HepG2 (cell line): Measurements from ENCODE around the gene NEIL3. TPM values are rescaled to one million over a fixed set of nuclear protein-coding genes. Genes with fewer than 3 reads are reported as not detected.

Experiments
- ATAC-seq: fragments of 200-7000 bp; cut with Tn5 transposase; 3 replicates; pipeline ENCODE4 v1.9.1; 2020; ENCODE audit warnings: mild to moderate bottlenecking, moderate library complexity
- BruUV-seq: library from RNA; stranded (reverse); fragments of 400-500 nt; replicated peaks from 2 replicates; lab custom pipeline; 2021; lab: Mats Ljungman, UMichigan
- CTCF ChIA-PET: fragments of 300-600 bp; formaldehyde crosslinking; extraction: SDS; loops from one replicate; lab custom pipeline; 2021; ENCODE audit warnings: low total read pairs, inconsistent platforms, low intra/inter-chr PET ratio; lab: Yijun Ruan, JAX
- POLR2A ChIA-PET: fragments of 350-600 bp; sonication (Branson Sonifier 250); formaldehyde crosslinking; loops from one replicate; lab custom pipeline; 2020; ENCODE audit warnings: antibody characterized with exemption, inconsistent platforms; lab: Yijun Ruan, JAX
- DNase-seq: peaks from one replicate; pipeline ENCODE4 v3.0.0-alpha.2; 2015; ENCODE audit warnings: low spot score
- FAIRE-seq: peaks from 3 replicates; lab custom pipeline; 2011; peaks lifted over from hg19 to GRCh38; lab: Jason Lieb, UNC
- H2AFZ ChIP-seq: one replicate; pipeline ENCODE4 v1.6.1; 2011; ENCODE audit warnings: low read length, inconsistent platforms
- H3K27ac ChIP-seq: fragments of 300-600 bp; 3 replicates; pipeline ENCODE4 v1.8.0; 2011; ENCODE audit warnings: mixed run types, mild to moderate bottlenecking, mixed read lengths, low read length, inconsistent platforms; ENCODE audit not compliant: insufficient read depth; ENCODE audit errors: extremely low read length
- H3K27me3 ChIP-seq, 2 experiments: fragments of 200-600 bp in 1 of 2; 2 replicates in 1 of 2; 3 replicates in 1 of 2; pipeline versions ENCODE4 v1.6.0 to v1.8.0; 2011; ENCODE audit warnings: low read length in 2 of 2, mild to moderate bottlenecking in 2 of 2, moderate library complexity in 2 of 2, inconsistent platforms in 1 of 2; ENCODE audit not compliant: insufficient read depth in 2 of 2, control insufficient read depth in 1 of 2
- H3K36me3 ChIP-seq, 2 experiments: fragments of 200-600 bp in 1 of 2; replicated peaks in 1 of 2; 2 replicates in 1 of 2; 3 replicates in 1 of 2; pipeline versions ENCODE4 v1.5.1 to v1.8.0; 2011; ENCODE audit warnings: low read length in 2 of 2, inconsistent platforms in 1 of 2; ENCODE audit not compliant: insufficient read depth in 2 of 2, control insufficient read depth in 1 of 2
- H3K4me1 ChIP-seq: 2 replicates; pipeline ENCODE4 v1.5.1; 2012; ENCODE audit warnings: low read length, inconsistent platforms; ENCODE audit not compliant: insufficient read depth
- H3K4me2 ChIP-seq: 2 replicates; pipeline ENCODE4 v1.6.0; 2011; ENCODE audit warnings: low read depth, low read length, inconsistent platforms
- H3K4me3 ChIP-seq, 3 experiments: fragments of 200-600 bp in 1 of 3; sonication (generic), shearing (Covaris generic) in 1 of 3; replicated peaks in 1 of 3; 2 replicates each; pipeline ENCODE4 v1.5.1; 2011 to 2016; ENCODE audit warnings: low read length in 3 of 3, inconsistent platforms in 2 of 3, low read depth in 2 of 3, mild to moderate bottlenecking in 2 of 3, control low read depth in 1 of 3, mixed read lengths in 1 of 3; ENCODE audit not compliant: insufficient read depth in 1 of 3
- H3K79me2 ChIP-seq: one replicate; pipeline ENCODE4 v1.6.1; 2011; ENCODE audit warnings: low read length, inconsistent platforms; ENCODE audit not compliant: insufficient read depth
- H3K9ac ChIP-seq: 2 replicates; pipeline ENCODE4 v1.6.0; 2011; ENCODE audit warnings: mild to moderate bottlenecking, low read depth, low read length, inconsistent platforms; ENCODE audit not compliant: insufficient read depth
- H3K9me3 ChIP-seq: 2 replicates; pipeline ENCODE4 v1.5.1; 2012; ENCODE audit warnings: mild to moderate bottlenecking, low read length
- H4K20me1 ChIP-seq: 2 replicates; pipeline ENCODE4 v1.6.0; 2011; ENCODE audit warnings: inconsistent platforms, mild to moderate bottlenecking, low read length, moderate library complexity; ENCODE audit not compliant: insufficient read depth
- AGO1 ChIP-seq: fragments of 200-400 bp; formaldehyde crosslinking; IDR thresholded peaks from 2 replicates; pipeline ENCODE4 v1.6.1; 2017; ENCODE audit warnings: mild to moderate bottlenecking, low read depth, low read length, moderate library complexity; ENCODE audit not compliant: poor library complexity, severe bottlenecking
- GLMP ChIP-seq: sonication (generic); formaldehyde crosslinking; IDR thresholded peaks from 2 replicates; pipeline ENCODE4 v1.9.0; 2021; ENCODE audit warnings: missing genetic modification reagents, mild to moderate bottlenecking, borderline replicate concordance
- HHEX ChIP-seq: IDR thresholded peaks from 2 replicates; pipeline ENCODE4 v1.6.1; 2016; ENCODE audit warnings: control low read depth
- HIVEP1 ChIP-seq: sonication (generic); formaldehyde crosslinking; IDR thresholded peaks from 2 replicates; pipeline ENCODE4 v1.4.0; 2020; ENCODE audit warnings: mild to moderate bottlenecking, missing genetic modification reagents
- HOXA3 ChIP-seq: sonication (generic); formaldehyde crosslinking; IDR thresholded peaks from 2 replicates; pipeline ENCODE4 v1.5.0; 2020; ENCODE audit warnings: missing genetic modification reagents
- HOXA5 ChIP-seq: sonication (generic); formaldehyde crosslinking; IDR thresholded peaks from 2 replicates; pipeline ENCODE4 v1.4.0; 2020; ENCODE audit warnings: missing genetic modification reagents
- MATR3 ChIP-seq: sonication (generic); formaldehyde crosslinking; IDR thresholded peaks from 2 replicates; pipeline ENCODE4 v1.4.0; 2020; ENCODE audit warnings: missing genetic modification reagents
- NFE2L1 ChIP-seq: sonication (generic); formaldehyde crosslinking; IDR thresholded peaks from 2 replicates; pipeline ENCODE4 v1.4.0; 2020; ENCODE audit warnings: missing genetic modification reagents, mild to moderate bottlenecking, borderline replicate concordance
- SNRNP70 ChIP-seq: fragments of 200-400 bp; formaldehyde crosslinking; IDR thresholded peaks from 2 replicates; pipeline ENCODE4 v1.6.1; 2017; ENCODE audit warnings: mild to moderate bottlenecking, low read depth, low read length, moderate library complexity
- STAG1 ChIP-seq: sonication (generic); formaldehyde crosslinking; IDR thresholded peaks from 2 replicates; pipeline ENCODE4 v1.4.0; 2020; ENCODE audit warnings: missing genetic modification reagents
- THYN1 ChIP-seq: sonication (generic); formaldehyde crosslinking; IDR thresholded peaks from 2 replicates; pipeline ENCODE4 v1.8.1; 2023; ENCODE audit warnings: low read depth, mild to moderate bottlenecking, moderate library complexity, missing genetic modification reagents, borderline replicate concordance
- TMF1 ChIP-seq: sonication (generic); formaldehyde crosslinking; IDR thresholded peaks from 2 replicates; pipeline ENCODE4 v1.8.1; 2022; ENCODE audit warnings: low read depth, missing genetic modification reagents
- TOPORS ChIP-seq: sonication (generic); formaldehyde crosslinking; IDR thresholded peaks from 2 replicates; pipeline ENCODE4 v1.8.0; 2023; ENCODE audit warnings: mild to moderate bottlenecking, missing genetic modification reagents
- ZNF138 ChIP-seq: sonication (generic); formaldehyde crosslinking; IDR thresholded peaks from 2 replicates; pipeline ENCODE4 v1.5.0; 2020; ENCODE audit warnings: mild to moderate bottlenecking, low read depth, missing genetic modification reagents
- ZNF296 ChIP-seq: sonication (generic); formaldehyde crosslinking; conservative IDR thresholded peaks from 2 replicates; pipeline ENCODE4 v1.5.0; 2020; ENCODE audit warnings: mild to moderate bottlenecking, missing genetic modification reagents
- ZNF747 ChIP-seq: sonication (generic); formaldehyde crosslinking; IDR thresholded peaks from 2 replicates; pipeline ENCODE4 v1.8.1; 2023; ENCODE audit warnings: missing genetic modification reagents, mild to moderate bottlenecking, borderline replicate concordance
- WGBS: methylation state at CpG from one replicate; pipeline ENCODE4 v1.1.6; 2017; ENCODE audit warnings: low lambda C conversion rate; 5-methylcytosine and 5-hydroxymethylcytosine counted together
- in situ Hi-C: cut with HindIII; loops from 2 replicates; pipeline ENCODE4 v1.10.0; 2017; ENCODE audit warnings: low pct_unique_long_range_greater_than_20kb; ENCODE audit not compliant: extremely low pct_ligation_motif_present
- intact Hi-C: fragments of 100-400 bp; cut with micrococcal nuclease; formaldehyde crosslinking; loops from one replicate; pipeline ENCODE4 v1.10.0; 2022; ENCODE audit not compliant: unreplicated experiment
- polyA plus RNA-seq, 8 experiments: library from polyadenylated mRNA; depleted of rRNA in 3 of 8; stranded (reverse) in 7 of 8; unstranded in 1 of 8; fragments of >200 nt; fragmentation: Illumina TruSeq in 4 of 8; extraction: Trizol in 4 of 8; gene quantifications; 2 replicates each; pipeline versions ENCODE4 v1.2.1 to v1.2.3, GENCODE V29; 2011 to 2016; ENCODE audit warnings: low read depth in 4 of 8, missing spikeins in 1 of 8, mixed read lengths in 1 of 8; ENCODE audit not compliant: insufficient read depth in 1 of 8
- total RNA-seq, 5 experiments: library from RNA; depleted of rRNA; stranded (reverse); fragments of >200 nt; fragmentation: Illumina TruSeq; extraction: Trizol; gene quantifications; 2 replicates each; pipeline ENCODE4 v1.2.3, GENCODE V29; 2016; ENCODE audit warnings: low read depth in 1 of 5
- TF ChIP-seq, protein P1 (sequence below): IDR thresholded peaks from 2 replicates; pipeline ENCODE4 v1.6.1; 2018; ENCODE audit warnings: missing genetic modification reagents, mild to moderate bottlenecking, missing compliant biosample characterization
- TF ChIP-seq, protein P2 (sequence below): sonication (generic); formaldehyde crosslinking; IDR thresholded peaks from 2 replicates; pipeline ENCODE4 v1.9.0; 2021; ENCODE audit warnings: missing genetic modification reagents, mild to moderate bottlenecking, borderline replicate concordance
- TF ChIP-seq, protein P3 (sequence below): sonication (generic); formaldehyde crosslinking; IDR thresholded peaks from 2 replicates; pipeline ENCODE4 v1.5.0; 2020; ENCODE audit warnings: missing genetic modification reagents

Gene NEIL3
- total and polyA plus RNA-seq, 2 of the 13 experiments (the other 11 are each of a cell fraction or from before 2014, with no cell fraction given) = 3.5 to 8.4 TPM

- intact Hi-C loops = no loop called here
- H3K27me3 ChIP-seq = no peaks in the 10 kb centered on the region
- H3K4me3 ChIP-seq = no peak overlapping the region
- ChIA-PET POLR2A (no interaction called here), CTCF (no interaction called here)
- 92% methylated on average over 5 of the region's 5 CpGs for WGBS
- H3K79me2 ChIP-seq = no peaks in the 10 kb centered on the region
- H3K9ac ChIP-seq = no peak overlapping the region
- BruUV-seq = no TSS peak
- no peaks in the 10 kb centered on the region for H3K4me1 ChIP-seq
- H3K4me2 ChIP-seq = no peak overlapping the region
- no peaks in the 10 kb centered on the region for H4K20me1 ChIP-seq
- peaks cover 0 to 1% of the 10 kb centered on the region in 2 experiments; a peak in 1 of 5 replicates for H3K36me3 ChIP-seq
- H2AFZ ChIP-seq = no peak overlapping the region
- no peak for FAIRE-seq
- ATAC-seq = no peak
- DNase-seq = no peak
- TF ChIP-seq TMF1 (CRISPR knock-in tag) (no peak), ZNF747 (CRISPR knock-in tag) (no peak), HIVEP1 (CRISPR knock-in tag) (no peak), HHEX (CRISPR knock-in tag) (no peak), SNRNP70 (no peak), HOXA3 (CRISPR knock-in tag) (no peak), STAG1 (CRISPR knock-in tag) (no peak), AGO1 (no peak), HOXA5 (no peak), ZNF296 (no peak), NFE2L1 (CRISPR knock-in tag) (no peak), TOPORS (CRISPR knock-in tag) (no peak), THYN1 (CRISPR knock-in tag) (no peak), ZNF138 (no peak), MATR3 (CRISPR knock-in tag) (no peak), GLMP (CRISPR knock-in tag) (no peak)
- TF ChIP-seq, protein P1, sequence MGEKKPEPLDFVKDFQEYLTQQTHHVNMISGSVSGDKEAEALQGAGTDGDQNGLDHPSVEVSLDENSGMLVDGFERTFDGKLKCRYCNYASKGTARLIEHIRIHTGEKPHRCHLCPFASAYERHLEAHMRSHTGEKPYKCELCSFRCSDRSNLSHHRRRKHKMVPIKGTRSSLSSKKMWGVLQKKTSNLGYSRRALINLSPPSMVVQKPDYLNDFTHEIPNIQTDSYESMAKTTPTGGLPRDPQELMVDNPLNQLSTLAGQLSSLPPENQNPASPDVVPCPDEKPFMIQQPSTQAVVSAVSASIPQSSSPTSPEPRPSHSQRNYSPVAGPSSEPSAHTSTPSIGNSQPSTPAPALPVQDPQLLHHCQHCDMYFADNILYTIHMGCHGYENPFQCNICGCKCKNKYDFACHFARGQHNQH (CRISPR knock-in tag) = no peak
- TF ChIP-seq, protein P2, sequence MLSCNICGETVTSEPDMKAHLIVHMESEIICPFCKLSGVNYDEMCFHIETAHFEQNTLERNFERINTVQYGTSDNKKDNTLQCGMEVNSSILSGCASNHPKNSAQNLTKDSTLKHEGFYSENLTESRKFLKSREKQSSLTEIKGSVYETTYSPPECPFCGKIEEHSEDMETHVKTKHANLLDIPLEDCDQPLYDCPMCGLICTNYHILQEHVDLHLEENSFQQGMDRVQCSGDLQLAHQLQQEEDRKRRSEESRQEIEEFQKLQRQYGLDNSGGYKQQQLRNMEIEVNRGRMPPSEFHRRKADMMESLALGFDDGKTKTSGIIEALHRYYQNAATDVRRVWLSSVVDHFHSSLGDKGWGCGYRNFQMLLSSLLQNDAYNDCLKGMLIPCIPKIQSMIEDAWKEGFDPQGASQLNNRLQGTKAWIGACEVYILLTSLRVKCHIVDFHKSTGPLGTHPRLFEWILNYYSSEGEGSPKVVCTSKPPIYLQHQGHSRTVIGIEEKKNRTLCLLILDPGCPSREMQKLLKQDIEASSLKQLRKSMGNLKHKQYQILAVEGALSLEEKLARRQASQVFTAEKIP (CRISPR knock-in tag) = no peak
- TF ChIP-seq, protein P3, sequence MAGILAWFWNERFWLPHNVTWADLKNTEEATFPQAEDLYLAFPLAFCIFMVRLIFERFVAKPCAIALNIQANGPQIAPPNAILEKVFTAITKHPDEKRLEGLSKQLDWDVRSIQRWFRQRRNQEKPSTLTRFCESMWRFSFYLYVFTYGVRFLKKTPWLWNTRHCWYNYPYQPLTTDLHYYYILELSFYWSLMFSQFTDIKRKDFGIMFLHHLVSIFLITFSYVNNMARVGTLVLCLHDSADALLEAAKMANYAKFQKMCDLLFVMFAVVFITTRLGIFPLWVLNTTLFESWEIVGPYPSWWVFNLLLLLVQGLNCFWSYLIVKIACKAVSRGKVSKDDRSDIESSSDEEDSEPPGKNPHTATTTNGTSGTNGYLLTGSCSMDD (CRISPR knock-in tag) = no peak
- H3K27ac ChIP-seq = no peak overlapping the region
- no peaks in the 10 kb centered on the region for H3K9me3 ChIP-seq
- in situ Hi-C loops = no loop called here
These were observed 42.1 kb downstream of the NEIL3 start for GRCh38 chr4:177351622-177352244.
